H9 (cell line): Measurements from ENCODE around the gene GALE. TPM values are rescaled to one million over a fixed set of nuclear protein-coding genes. Genes with fewer than 3 reads are reported as not detected.

ENCODE experiments used
- DNase-seq: peaks from one replicate; pipeline ENCODE4 v3.0.0-alpha.2; 2017
- H2AFZ ChIP-seq: one replicate; pipeline ENCODE4 v1.6.1; 2013; ENCODE audit warnings: mild to moderate bottlenecking, low read length, control low read depth, moderate library complexity
- H2AK5ac ChIP-seq: 2 replicates; pipeline ENCODE4 v1.6.1; 2013; ENCODE audit warnings: low read length, control low read depth, mixed read lengths; ENCODE audit not compliant: insufficient read length
- H2BK120ac ChIP-seq: one replicate; pipeline ENCODE4 v1.6.1; 2013; ENCODE audit warnings: low read depth, mild to moderate bottlenecking, low read length, control low read depth, inconsistent platforms; ENCODE audit not compliant: poor library complexity, severe bottlenecking
- H2BK12ac ChIP-seq: 2 replicates; pipeline ENCODE4 v1.6.1; 2013; ENCODE audit warnings: low read length, control low read depth, mixed read lengths, low read depth; ENCODE audit not compliant: insufficient read length
- H2BK15ac ChIP-seq: 2 replicates; pipeline ENCODE4 v1.6.1; 2013; ENCODE audit warnings: low read depth, low read length, control low read depth
- H2BK20ac ChIP-seq: one replicate; pipeline ENCODE4 v1.6.1; 2013; ENCODE audit warnings: low read depth, mild to moderate bottlenecking, low read length, control low read depth, inconsistent platforms; ENCODE audit not compliant: poor library complexity, severe bottlenecking
- H2BK5ac ChIP-seq: 2 replicates; pipeline ENCODE4 v1.6.1; 2013; ENCODE audit warnings: low read length, control low read depth, mixed read lengths; ENCODE audit not compliant: insufficient read length
- H3K14ac ChIP-seq: 2 replicates; pipeline ENCODE4 v1.6.1; 2013; ENCODE audit warnings: low read length, control low read depth; ENCODE audit not compliant: insufficient read depth
- H3K18ac ChIP-seq: 2 replicates; pipeline ENCODE4 v1.6.1; 2013; ENCODE audit warnings: low read depth, mild to moderate bottlenecking, mixed read lengths, low read length, control low read depth; ENCODE audit not compliant: insufficient read length
- H3K23ac ChIP-seq: 2 replicates; pipeline ENCODE4 v1.6.1; 2013; ENCODE audit warnings: low read length, control low read depth, mixed read lengths, low read depth; ENCODE audit not compliant: insufficient read length
- H3K23me2 ChIP-seq: 2 replicates; pipeline ENCODE4 v1.6.1; 2013; ENCODE audit warnings: low read depth, mild to moderate bottlenecking, mixed read lengths, low read length, control low read depth; ENCODE audit not compliant: insufficient read length, poor library complexity, severe bottlenecking
- H3K27ac ChIP-seq: 2 replicates; pipeline ENCODE4 v1.5.1; 2013; ENCODE audit warnings: low read length, control low read depth, mixed read lengths, low read depth; ENCODE audit not compliant: insufficient read length
- H3K27me3 ChIP-seq: 2 replicates; pipeline ENCODE4 v1.6.1; 2013; ENCODE audit warnings: low read length, control low read depth, inconsistent platforms; ENCODE audit not compliant: insufficient read depth
- H3K4ac ChIP-seq: 2 replicates; pipeline ENCODE4 v1.6.1; 2013; ENCODE audit warnings: low read depth, mild to moderate bottlenecking, control low read depth, inconsistent platforms, low read length, moderate library complexity
- H3K4me1 ChIP-seq: 2 replicates; pipeline ENCODE4 v1.6.1; 2013; ENCODE audit warnings: low read length, control low read depth, inconsistent platforms; ENCODE audit not compliant: insufficient read depth
- H3K4me2 ChIP-seq: 2 replicates; pipeline ENCODE4 v1.6.1; 2013; ENCODE audit warnings: low read length, control low read depth, mixed read lengths; ENCODE audit not compliant: insufficient read length, insufficient read depth
- H3K56ac ChIP-seq: 2 replicates; pipeline ENCODE4 v1.6.1; 2013; ENCODE audit warnings: low read depth, mild to moderate bottlenecking, mixed read lengths, low read length, control low read depth; ENCODE audit not compliant: insufficient read length
- H3K79me1 ChIP-seq: 2 replicates; pipeline ENCODE4 v1.6.1; 2013; ENCODE audit warnings: low read depth, mild to moderate bottlenecking, moderate library complexity, low read length, control low read depth, inconsistent platforms; ENCODE audit not compliant: insufficient read depth, poor library complexity, severe bottlenecking
- H3K79me2 ChIP-seq: 2 replicates; pipeline ENCODE4 v1.6.1; 2013; ENCODE audit warnings: low read length, control low read depth, inconsistent platforms; ENCODE audit not compliant: insufficient read depth
- H3K9ac ChIP-seq: 2 replicates; pipeline ENCODE4 v1.6.1; 2013; ENCODE audit warnings: low read length, control low read depth, mixed read lengths; ENCODE audit not compliant: insufficient read length; ENCODE audit errors: extremely low read depth
- H3K9me3 ChIP-seq: one replicate; pipeline ENCODE4 v1.6.1; 2013; ENCODE audit warnings: low read depth, low read length, inconsistent platforms; ENCODE audit not compliant: control insufficient read depth
- H3T11ph ChIP-seq: one replicate; pipeline ENCODE4 v1.6.1; 2013; ENCODE audit warnings: mild to moderate bottlenecking, low read length, control low read depth, inconsistent platforms
- H4K20me1 ChIP-seq: one replicate; pipeline ENCODE4 v1.6.1; 2013; ENCODE audit not compliant: control insufficient read depth, insufficient read length, insufficient read depth
- H4K5ac ChIP-seq: 2 replicates; pipeline ENCODE4 v1.6.1; 2013; ENCODE audit warnings: low read depth, mild to moderate bottlenecking, mixed read lengths, low read length, control low read depth; ENCODE audit not compliant: insufficient read length
- H4K8ac ChIP-seq: replicated peaks from 2 replicates; pipeline ENCODE4 v1.6.1; 2013; ENCODE audit warnings: low read length, control low read depth, mixed read lengths, low read depth; ENCODE audit not compliant: insufficient read length
- H4K91ac ChIP-seq: 2 replicates; pipeline ENCODE4 v1.6.1; 2013; ENCODE audit warnings: low read depth, mild to moderate bottlenecking, moderate library complexity, mixed read lengths, low read length, control low read depth; ENCODE audit not compliant: insufficient read length
- H3K27ac Mint-ChIP-seq, 3 experiments: 2 replicates in 2 of 3; 3 replicates in 1 of 3; pipeline ENCODE4 v1.8.0; 2020 to 2021; ENCODE audit warnings: mixed read lengths in 3 of 3, mild to moderate bottlenecking in 1 of 3, moderate library complexity in 1 of 3
- H3K27me3 Mint-ChIP-seq: 2 replicates; pipeline ENCODE4 v1.8.0; 2021; ENCODE audit warnings: low read depth, mild to moderate bottlenecking, moderate library complexity, mixed read lengths
- H3K36me3 Mint-ChIP-seq, 3 experiments: 2 replicates in 2 of 3; 3 replicates in 1 of 3; pipeline ENCODE4 v1.8.0; 2020 to 2021; ENCODE audit warnings: low read depth in 3 of 3, mixed read lengths in 3 of 3; ENCODE audit not compliant: insufficient read depth in 1 of 3
- H3K4me1 Mint-ChIP-seq, 2 experiments: 2 replicates each; pipeline ENCODE4 v1.8.0; 2020; ENCODE audit warnings: mixed read lengths in 2 of 2
- H3K4me3 Mint-ChIP-seq, 2 experiments: 2 replicates in 1 of 2; 3 replicates in 1 of 2; pipeline ENCODE4 v1.8.0; 2020 to 2021; ENCODE audit warnings: mild to moderate bottlenecking in 2 of 2, mixed read lengths in 2 of 2, moderate library complexity in 1 of 2
- H3K9me3 Mint-ChIP-seq, 2 experiments: 2 replicates in 1 of 2; 3 replicates in 1 of 2; pipeline ENCODE4 v1.8.0; 2020; ENCODE audit warnings: mild to moderate bottlenecking in 2 of 2, mixed read lengths in 2 of 2, moderate library complexity in 1 of 2
- WGBS: extraction: QIAGEN DNeasy Blood & Tissue Kit; methylation state at CpG from one replicate; pipeline ENCODE4 v1.1.7; 2013; ENCODE audit warnings: missing lambda C conversion rate, low lambda C conversion rate, mixed read lengths; ENCODE audit not compliant: insufficient read length; ENCODE audit errors: extremely low coverage; 5-methylcytosine and 5-hydroxymethylcytosine counted together
- total RNA-seq: library from RNA; stranded (reverse); gene quantifications from 2 replicates; pipeline ENCODE4 v1.2.1, GENCODE V29; 2021
- TF ChIP-seq, protein P1 (sequence below): fragments of 200-600 bp; sonication (generic); conservative IDR thresholded peaks from 3 replicates; pipeline ENCODE4 v1.8.0; 2021; ENCODE audit warnings: antibody characterized with exemption, mild to moderate bottlenecking

The GALE gene
- total RNA-seq, 1 experiment from 2014 or later, result 36.0 TPM

- Histone ChIP-seq H4K8ac (no peak overlapping the region), H3K4ac (no peak overlapping the region), H3K14ac (no peak overlapping the region), H2BK15ac (no peak overlapping the region), H3K27me3 (no peaks in the 10 kb centered on the region), H3T11ph (no peak overlapping the region), H4K91ac (no peak overlapping the region), H3K79me2 (no peaks in the 10 kb centered on the region), H4K20me1 (no peaks in the 10 kb centered on the region), H3K4me1 (no peaks in the 10 kb centered on the region), H2AFZ (no peak overlapping the region), H3K79me1 (no peaks in the 10 kb centered on the region), H3K4me2 (no peak overlapping the region), H3K23me2 (peaks cover 2% of the 10 kb centered on the region), H3K9me3 (no peaks in the 10 kb centered on the region), H3K9ac (no peak overlapping the region), H2BK120ac (no peak overlapping the region), H2BK12ac (no peak overlapping the region), H3K18ac (no peak overlapping the region), H2BK5ac (no peak overlapping the region), H2BK20ac (no peak overlapping the region), H2AK5ac (no peak overlapping the region), H3K23ac (no peak overlapping the region), H4K5ac (no peak overlapping the region), H3K56ac (no peak overlapping the region), H3K27ac (no peak overlapping the region)
- H3K27ac Mint-ChIP-seq, result peak overlapping the region; percentile 57 to 93 (median 61); a peak in 4 of 7 replicates
- TF ChIP-seq, protein P1, sequence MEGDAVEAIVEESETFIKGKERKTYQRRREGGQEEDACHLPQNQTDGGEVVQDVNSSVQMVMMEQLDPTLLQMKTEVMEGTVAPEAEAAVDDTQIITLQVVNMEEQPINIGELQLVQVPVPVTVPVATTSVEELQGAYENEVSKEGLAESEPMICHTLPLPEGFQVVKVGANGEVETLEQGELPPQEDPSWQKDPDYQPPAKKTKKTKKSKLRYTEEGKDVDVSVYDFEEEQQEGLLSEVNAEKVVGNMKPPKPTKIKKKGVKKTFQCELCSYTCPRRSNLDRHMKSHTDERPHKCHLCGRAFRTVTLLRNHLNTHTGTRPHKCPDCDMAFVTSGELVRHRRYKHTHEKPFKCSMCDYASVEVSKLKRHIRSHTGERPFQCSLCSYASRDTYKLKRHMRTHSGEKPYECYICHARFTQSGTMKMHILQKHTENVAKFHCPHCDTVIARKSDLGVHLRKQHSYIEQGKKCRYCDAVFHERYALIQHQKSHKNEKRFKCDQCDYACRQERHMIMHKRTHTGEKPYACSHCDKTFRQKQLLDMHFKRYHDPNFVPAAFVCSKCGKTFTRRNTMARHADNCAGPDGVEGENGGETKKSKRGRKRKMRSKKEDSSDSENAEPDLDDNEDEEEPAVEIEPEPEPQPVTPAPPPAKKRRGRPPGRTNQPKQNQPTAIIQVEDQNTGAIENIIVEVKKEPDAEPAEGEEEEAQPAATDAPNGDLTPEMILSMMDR, result no peak
- H3K4me1 Mint-ChIP-seq, result peaks cover 9 to 10% of the 10 kb centered on the region in 2 experiments
- no peaks in the 10 kb centered on the region for H3K9me3 Mint-ChIP-seq
- DNase-seq, result no peak
- H3K4me3 Mint-ChIP-seq, result no peak overlapping the region
- WGBS, result no CpG with 5 or more reads among the region's 6 CpGs
- H3K36me3 Mint-ChIP-seq, result peaks cover 0 to 6% (median 5%) of the 10 kb centered on the region in 3 experiments; a peak in 3 of 7 replicates
- peaks cover 11% of the 10 kb centered on the region for H3K27me3 Mint-ChIP-seq
Measured at GRCh38 chr1:23806280-23806679, 5.7 kb upstream of the GALE start.
